ENCODE results near the gene RBMS3. TPM values are rescaled to one million over a fixed set of nuclear protein-coding genes. Genes with fewer than 3 reads are reported as not detected.
"Not testable (repeated sequence)": the region's sequence is repeated elsewhere in the genome, so short reads cannot be mapped to it uniquely, and the experiment has no call there.

Gene RBMS3
- total RNA-seq, 1 donor from 2014 or later, result 79.3 TPM

DNA sequence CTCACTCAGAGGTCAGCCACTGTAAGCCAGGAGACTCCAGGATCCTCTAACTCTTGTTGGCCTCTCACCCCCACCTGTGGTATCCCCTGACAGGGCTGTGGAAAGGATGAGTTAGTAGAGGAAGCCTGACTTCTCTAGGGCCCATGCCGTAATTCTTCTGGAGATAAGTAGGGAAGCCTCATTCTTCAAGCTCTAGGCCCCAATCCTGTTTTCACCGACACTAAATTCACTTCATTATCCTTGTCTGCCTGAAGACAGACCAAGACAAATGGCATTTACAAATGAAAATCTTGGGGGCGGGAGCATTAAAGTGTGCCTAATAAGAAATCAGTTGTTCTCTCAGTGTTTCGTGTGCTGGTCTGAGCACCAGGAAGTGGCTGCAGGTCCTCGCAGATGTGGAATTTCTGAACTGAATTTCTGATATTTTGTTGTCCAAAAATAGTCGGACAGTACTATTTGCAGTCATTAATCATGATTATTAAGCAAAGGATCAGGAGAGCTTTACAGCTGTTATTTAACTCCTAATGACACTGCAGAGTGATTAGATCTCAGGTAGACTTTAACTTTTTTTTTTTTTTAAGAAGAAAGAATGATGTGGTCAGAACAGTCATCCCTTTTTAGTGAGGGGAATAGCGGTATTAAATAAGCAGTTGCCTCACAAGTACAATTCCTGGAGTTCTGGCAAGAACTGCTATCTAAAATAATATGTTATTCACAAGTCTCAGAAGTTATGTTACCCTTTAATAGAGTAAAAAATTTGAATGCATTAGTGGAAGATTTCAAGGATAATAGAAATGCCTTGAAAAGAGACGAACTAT, 58.4 kb downstream of the RBMS3 start:
- no peak for DNase-seq (ENCODE audit: low spot score)

DNA sequence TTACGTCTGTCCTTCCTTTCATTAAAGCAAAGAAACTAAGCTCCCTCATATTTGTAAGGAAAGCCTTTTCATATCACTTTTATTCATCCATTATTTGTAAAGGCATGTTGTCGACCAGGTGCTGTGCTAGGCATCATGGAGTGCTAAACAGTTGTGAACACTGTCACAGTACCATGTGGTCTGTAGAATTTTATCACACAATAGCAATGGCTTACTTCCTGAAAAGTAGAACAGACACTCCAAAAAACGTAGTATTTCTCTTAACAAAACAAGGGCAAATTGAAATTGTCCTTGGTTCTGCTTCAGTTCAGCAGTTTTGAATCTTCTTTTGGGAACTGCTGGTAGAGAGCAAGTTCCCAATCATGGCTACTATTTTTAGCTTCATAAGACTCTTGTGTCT, 63.3 kb downstream of the RBMS3 start:
- DNase-seq (ENCODE audit: low spot score), result no peak

DNA sequence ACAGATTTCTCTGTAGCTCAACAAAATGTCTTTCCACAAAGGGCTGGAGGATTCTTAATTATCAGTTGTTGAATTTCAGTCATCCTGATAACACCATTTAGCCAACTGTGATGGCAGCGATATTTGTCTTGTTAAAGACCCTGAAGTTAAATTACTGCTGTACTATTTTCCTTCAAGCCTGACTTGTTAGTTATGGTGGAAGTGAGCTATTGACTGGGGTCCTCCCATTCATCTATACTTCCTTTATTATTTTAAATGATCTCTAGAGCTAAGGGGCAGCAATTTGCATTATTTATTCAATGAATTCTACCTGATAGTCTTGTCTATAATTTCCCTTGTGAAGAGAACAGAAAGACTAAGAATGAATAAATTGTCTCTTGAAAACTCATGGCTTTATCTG, 64.1 kb downstream of the RBMS3 start:
- DNase-seq (ENCODE audit: low spot score), result no peak

DNA sequence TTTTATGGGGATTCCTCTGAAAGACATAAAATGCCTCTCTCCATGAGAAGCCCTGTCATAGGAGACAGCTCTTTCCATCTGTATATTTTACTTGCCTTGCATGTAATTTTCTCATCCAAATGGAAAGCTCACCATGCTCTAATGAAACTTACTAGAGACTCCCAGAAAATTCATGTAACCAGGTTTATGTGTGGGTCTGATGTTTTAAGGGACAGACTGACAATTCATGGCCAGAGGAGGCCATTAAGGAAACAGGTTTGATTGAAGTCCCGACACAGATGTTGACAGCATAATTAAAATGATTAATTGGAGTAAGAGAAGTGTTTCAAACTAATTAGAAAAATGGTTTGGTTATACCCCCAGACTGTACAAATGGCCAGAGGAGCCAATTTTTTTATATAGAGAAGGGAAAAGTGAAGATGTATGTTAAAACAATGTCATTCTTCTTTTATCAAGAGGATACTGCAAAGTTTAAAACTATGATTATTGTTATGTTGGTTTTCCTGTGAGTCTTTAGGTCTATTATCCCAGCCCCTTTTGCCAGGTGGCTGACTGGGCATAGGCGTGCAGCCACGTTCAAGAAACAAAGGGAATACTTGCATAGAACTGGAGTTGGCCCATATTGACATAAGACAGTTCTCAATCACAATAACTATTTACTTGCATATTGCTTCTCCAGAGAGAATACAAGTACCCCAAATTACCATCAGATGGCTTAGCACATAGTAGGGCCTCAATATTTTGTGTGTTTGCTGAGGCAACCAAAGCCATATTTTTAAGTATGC, 64.8 kb downstream of the RBMS3 start:
- DNase-seq (ENCODE audit: low spot score), result no peak

DNA sequence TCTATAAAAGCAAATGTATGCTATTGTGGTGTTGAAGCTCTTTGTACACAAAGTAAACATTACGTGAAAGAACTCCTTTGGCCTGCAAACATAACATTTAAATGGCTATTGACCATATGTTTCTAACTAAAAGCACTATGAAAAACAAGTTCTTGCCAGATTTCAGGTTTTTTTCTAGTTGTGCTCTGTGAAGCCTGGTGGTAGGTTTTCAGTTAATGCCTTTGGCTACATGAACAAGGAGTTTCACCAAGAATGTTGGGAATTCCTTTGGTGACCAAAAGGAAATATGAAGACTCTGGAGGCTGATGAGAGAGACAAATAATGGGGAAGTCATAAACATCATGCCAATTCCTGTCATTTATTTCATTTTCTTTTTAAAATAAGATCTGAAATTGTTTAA, 66.0 kb downstream of the RBMS3 start:
- no peak for DNase-seq (ENCODE audit: low spot score)

DNA sequence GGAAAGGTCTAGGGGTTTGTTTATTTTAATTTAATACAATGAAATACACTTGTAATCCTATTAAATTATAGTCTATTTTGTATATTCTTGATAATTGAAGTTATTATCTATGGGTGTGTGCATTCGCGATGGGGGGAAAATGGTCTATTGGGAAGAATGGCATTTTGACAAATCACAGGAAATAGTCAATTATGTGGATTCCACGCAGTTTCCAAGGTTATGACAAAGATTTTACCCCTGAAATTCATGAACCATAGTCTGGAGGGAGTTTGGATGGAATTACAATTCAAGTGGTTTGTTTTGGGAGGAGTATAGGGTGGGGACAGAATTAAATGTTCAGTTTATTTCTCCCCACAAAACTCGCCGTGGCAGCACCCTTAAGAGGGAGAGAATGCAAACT, 66.5 kb downstream of the RBMS3 start:
- DNase-seq (ENCODE audit: low spot score), result no peak

DNA sequence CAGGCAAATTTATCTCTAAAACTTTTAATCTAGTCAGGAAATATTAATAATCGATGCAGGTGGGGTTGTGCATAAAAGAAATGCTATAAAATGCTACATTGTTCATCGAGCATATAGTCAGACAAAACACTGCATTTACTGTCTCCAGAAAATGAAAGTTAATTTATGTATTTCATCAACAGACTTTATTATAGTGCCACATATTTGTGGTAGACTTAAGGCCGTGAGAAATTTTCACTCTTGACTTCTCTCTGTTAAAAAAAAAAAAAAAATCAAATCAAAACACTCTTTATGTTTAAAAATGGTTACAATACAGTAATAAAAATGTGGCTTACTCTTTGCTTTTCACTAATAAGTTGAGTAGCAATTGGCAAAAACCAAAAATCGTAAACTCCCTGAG, 67.4 kb downstream of the RBMS3 start:
- no peak for DNase-seq (ENCODE audit: low spot score)

DNA sequence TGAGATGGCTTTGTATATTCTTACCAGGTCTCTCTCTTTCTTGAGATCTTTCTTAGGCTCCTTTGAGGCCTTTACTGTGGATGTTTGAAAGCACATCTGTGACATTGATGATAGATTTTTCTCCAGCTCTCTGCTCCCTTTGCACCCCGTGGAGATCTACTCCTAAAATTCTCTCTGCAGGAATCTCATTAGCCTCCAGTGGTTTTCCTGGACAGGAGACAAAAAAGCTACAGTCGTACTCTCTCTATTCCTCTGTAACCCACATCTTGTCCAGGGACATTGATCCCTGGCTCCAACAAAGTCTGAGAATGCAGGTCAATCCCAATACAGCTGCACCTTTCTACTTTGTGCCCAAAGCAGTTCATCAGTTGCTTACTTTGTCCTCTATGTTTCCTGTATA, 68.2 kb downstream of the RBMS3 start:
- DNase-seq (ENCODE audit: low spot score), result no peak

DNA sequence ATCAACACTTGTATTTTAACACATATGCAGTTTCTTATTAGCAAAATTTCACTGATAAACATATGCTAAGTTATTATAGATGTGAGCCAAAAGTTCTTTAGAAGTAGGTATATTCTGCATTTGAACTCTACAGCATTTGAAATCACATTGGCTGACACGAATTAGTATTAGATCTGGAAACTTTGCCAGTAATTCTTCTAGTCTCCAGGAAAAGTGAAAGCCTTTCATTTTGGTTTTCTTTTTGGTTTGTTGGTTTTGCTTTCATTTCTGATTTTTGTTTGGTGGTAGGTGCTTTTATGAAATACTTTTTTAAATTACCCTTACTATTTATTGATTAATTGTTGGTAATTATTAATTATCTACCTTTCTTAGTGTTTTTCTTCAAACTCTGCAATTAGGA, 72.9 kb downstream of the RBMS3 start:
- DNase-seq (ENCODE audit: low spot score), result no peak

DNA sequence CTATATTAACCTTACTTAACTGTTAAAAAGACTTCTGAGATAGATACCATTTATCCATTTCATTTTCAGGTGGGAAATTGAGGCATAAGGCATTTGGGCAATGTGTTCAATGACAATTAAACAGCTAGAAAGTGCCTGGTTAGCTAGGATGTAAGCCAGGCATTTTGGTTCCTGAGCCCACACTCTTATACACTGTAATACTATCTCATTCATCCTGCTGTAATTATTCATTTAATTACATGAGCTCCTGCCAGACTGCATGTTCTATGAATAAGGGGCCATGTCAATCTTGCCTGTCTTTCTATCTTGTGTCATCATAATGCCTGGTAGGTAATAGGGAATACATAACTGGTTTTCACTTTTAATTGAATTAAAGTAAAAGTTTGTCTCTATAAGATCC, 74.0 kb downstream of the RBMS3 start:
- no peak for DNase-seq (ENCODE audit: low spot score)

DNA sequence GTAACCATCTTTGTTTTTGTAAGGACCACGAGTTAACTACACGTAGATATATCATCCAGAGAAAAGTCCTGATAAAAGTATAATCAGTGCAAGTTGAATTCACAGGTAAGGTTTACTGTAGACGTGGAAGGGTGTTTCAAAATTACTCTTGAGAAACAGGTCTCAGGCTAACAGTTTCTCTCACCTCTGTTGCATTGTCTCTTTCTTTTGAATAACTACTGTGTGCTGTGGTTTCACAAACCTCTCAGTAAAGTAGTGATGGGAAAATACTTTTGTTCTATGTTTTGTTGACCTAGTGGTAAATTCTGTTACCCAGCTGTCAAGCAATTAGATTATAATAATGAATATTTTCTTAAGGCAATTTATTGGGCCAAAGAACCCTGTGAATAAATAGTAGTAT, 75.2 kb downstream of the RBMS3 start:
- no peak for DNase-seq (ENCODE audit: low spot score)

DNA sequence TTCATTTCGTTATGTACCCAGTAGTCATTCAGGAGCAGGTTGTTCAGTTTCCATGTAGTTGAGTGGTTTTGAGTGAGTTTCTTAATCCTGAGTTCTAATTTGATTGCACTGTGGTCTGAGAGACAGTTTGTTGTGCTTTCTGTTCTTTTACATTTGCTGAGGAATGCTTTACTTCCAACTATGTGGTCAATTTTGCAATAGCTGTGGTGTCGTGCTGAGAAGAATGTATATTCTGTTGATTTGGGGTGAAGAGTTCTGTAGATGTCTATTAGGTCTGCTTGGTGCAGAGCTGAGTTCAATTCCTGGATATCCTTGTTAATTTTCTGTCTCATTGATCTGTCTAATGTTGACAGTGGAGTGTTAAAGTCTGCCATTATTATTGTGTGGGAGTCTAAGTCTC, 79.4 kb downstream of the RBMS3 start:
- DNase-seq (ENCODE audit: low spot score), result not testable (repeated sequence)

DNA sequence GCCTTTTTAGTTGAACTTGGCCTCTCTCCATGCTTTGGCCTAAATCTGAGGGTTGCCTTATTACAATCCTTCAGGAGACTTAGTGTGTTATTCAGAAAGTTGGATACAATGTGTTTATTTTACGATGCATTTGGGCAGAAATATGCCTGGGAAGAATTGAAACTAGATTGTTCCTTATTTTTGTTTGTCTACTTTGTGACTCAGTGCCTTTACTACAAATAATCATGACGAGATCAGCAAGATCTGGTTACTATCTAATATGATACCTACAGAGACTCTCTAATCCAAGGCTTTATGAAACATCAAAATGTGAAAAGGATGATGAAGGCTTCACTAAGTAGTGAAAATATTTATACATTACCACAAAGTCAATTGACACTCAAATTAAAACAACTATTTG, 82.2 kb downstream of the RBMS3 start:
- no peak for DNase-seq (ENCODE audit: low spot score)

DNA sequence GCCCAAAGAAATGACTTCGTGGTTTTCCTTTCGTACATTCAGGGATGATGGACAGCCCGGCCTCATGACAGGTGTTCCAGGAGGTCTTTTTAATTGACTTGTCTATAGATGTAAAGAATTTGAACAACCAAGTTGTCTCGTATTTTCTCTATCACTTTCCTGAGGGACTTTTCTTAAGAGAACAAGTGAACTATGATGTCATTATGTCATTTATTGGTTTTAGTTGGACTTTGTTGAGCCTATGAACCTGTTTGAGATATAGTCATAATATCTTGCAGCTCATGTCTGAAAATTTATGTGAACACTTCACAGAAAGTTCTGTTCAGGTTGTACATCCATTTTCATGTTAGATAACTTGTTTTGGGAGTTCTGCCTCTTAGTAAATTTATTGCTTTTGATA, 89.2 kb downstream of the RBMS3 start:
- no peak for DNase-seq (ENCODE audit: low spot score)

DNA sequence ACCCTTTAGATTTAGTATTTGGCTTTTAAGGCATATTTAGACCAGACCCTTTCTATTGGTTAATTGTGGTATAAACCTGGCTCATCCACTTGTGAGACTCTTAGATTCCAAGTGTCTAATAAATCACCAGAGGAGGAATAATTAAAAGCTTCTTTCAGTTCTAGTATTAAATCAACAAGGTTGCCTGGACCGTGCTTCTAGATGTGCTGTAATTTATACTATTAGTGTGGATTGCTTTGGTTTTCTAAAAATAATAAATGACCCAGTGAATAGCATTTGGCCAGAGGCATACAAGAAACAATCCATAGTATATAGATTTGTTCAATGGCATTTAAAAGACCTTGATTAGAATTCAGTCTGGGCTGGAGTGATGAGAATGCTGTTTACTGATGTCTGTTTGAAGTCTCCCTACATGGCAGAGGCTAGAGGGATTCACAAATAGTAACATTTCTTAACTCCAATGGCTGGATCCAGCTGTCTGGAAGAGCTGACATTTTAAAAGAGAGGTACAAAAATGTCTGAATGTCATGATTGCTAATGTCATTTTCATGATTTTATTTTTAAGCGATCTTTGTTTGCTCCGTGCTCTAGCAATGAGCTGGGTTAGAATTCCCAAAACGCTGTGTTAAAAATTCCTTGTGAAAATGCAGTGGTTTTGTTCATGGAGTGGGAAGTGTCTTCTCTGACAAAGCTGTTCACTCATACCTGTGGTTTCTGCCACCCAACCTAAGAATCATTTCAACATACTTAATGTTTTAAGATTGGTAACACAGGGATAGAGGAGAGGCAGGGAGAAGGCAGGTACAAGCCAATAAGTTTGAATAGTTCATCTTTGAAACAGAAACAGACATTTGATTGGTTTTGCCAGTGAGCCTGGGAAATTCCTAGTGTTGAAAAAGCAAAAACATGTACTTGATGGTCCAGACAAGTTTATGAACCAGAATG, 89.9 kb downstream of the RBMS3 start:
- DNase-seq (ENCODE audit: low spot score), result no peak

DNA sequence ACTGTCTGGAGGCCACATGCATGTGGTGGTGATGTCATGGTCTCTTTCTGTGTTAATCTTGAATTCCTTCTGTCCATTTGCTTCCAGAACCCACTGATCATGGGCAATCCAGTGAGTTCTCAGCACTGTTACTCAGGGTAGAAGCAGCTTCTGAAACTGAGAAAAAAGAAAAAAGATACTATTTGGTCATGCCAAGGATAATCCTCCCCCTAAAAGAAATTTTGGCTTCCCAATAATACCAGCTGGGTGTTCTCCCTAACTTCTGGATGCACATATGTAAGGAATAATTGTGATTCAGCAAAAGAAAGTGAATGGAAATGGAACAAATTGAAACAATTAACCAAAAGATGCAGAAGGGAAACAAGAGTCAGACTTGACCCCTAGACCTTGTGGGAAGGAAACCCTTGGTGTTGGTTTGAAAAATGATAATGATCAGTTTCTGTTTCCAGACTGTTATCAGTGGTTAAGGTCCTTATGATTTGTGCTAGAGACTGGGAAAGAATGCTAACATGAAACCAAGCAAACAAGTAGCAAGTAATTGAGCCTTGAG, 92.3 kb downstream of the RBMS3 start:
- no peak for DNase-seq (ENCODE audit: low spot score)

DNA sequence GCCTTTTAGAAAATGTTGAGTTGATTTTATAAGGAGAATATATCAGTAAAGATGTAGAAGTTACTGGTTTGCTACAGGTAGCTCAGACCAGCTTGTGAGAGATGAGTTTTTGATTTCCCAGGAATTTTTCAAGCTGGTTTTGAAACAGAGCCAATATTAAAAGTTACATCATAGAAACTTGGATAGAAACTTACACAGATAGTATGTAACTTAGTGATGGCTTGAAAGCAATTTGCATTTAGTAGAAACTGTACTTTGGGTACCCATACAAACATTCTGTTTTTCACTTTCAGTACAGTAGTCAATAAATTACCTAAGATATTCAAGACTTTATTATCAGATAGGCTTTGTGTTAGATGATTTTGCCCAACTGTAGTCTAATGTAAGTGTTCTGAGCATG, 93.4 kb downstream of the RBMS3 start:
- DNase-seq (ENCODE audit: low spot score), result no peak

DNA sequence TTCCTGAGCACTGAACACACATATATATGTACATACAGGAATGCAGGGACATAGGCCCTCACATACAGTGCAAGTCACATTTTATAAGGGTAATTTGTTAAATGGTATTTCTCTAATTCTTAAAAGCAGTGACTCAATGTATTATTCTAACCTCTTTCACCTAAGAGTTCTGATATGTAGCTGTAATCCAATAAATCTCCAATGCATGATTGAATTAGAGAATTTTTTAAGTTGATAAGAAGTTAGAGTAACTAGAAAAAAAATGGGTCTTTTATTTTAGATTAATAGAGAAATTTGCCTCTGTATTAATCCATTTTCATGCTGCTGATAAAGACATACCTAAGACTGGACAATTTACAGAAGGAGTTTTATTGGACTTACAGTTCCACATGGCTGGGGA, 98.2 kb downstream of the RBMS3 start:
- no peak for DNase-seq (ENCODE audit: low spot score)

DNA sequence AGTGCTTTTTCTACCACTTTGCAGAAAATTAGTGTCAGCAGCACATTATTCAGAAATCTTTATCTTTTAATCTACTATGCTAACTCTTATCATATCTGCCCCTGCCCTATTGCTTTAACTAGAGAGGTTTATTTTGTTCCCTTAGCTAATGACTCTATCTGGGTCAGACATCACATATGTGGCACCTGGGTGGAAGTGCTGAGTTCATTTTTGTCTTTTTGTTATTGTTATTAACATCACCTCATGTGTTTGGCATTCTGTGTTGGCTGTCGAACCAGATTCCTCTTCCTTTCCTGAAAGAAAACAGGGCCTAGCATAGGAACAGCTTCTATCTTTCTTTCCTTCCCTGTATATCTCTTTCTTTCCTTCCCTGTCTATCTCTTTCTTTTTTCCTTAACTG, 100.7 kb downstream of the RBMS3 start:
- no peak for DNase-seq (ENCODE audit: low spot score)

DNA sequence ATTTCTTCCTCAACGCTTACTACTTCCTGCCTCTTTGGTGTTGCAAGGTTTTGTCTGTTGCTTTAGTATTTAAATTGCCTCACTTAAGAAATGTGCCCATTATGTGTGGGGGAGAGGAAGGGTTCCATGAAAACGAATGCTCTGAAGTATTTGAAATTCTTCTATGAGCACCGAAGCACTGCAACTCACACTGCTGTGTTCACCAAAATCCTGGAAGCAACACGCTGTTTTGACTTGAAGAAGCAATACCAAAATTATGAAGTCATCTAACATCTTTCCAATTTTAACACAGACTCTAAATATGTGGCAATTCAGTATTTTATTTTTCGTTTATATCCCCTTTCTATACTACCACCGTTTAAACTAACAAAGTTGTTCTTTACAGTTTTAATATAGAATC, 101.5 kb downstream of the RBMS3 start:
- no peak for DNase-seq (ENCODE audit: low spot score)

DNA sequence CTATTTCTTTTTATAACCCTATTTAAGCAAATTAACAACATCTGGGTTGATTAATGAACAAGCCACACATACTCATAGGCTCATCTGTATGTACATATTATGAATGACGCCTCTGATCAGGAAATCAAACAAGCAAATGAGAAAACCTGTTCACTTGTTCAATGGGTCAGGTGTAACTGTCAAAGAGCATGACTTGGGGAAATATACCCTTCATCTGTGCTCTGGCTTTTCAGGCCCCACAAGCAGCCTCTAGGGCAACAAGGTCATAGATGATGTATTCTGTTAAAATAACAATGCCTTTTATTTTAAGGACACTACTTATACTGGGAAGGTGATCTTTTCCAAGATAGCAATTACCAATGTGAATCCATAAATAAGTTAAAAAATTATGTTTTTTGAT, 102.0 kb downstream of the RBMS3 start:
- no peak for DNase-seq (ENCODE audit: low spot score)

DNA sequence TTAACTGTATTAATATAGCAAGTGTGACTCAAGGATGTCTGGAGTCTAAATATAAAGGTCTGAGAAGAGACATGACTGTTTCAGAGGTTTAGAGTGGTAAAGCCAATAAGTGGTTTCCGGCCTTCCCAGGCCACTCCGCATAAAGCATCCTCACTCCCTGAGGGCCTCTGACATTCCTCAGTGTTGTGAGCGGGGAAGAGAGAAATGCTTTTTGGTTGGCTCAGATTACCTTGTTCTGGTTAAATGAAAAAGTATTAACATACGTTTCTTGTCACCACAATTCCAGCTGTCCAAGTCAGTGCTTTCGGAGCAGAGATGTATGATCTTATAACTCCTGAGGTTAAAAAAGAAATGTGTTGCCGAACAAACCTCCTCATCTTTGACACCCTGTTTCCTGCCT, 103.8 kb downstream of the RBMS3 start:
- no peak for DNase-seq (ENCODE audit: low spot score)
